Cardiac fibroblast (primary cell): ENCODE measurements around the gene VANGL1.

Experiments used
- DNase-seq, 2 donors: peaks; one replicate each; pipeline versions ENCODE4 v3.0.0 to v3.0.0-alpha.2; 2010; ENCODE audit warnings: low read depth in 2 of 2
- H3K4me3 ChIP-seq, 2 donors: replicated peaks in 1 of 2; 1 replicate in 1 of 2; 2 replicates in 1 of 2; pipeline ENCODE4 v1.5.1; 2011; ENCODE audit warnings: low read depth in 2 of 2, low read length in 2 of 2, mild to moderate bottlenecking in 2 of 2, moderate library complexity in 1 of 2
- CTCF ChIP-seq: IDR thresholded peaks from one replicate; pipeline ENCODE4 v1.5.1; 2011; ENCODE audit warnings: low read depth, mild to moderate bottlenecking, low read length, inconsistent platforms

Gene VANGL1

GRCh38 chr1:115666206-115666605, 24.4 kb downstream of the VANGL1 start:
- H3K4me3 ChIP-seq: no peak overlapping the region
- no peak for DNase-seq
- TF ChIP-seq CTCF: no peak

- no peak overlapping the region for H3K4me3 ChIP-seq
- DNase-seq: no peak
- no peak for TF ChIP-seq CTCF
Observed at GRCh38 chr1:115666702-115667101, 24.9 kb downstream of the VANGL1 start.

GRCh38 chr1:115668579-115668978, 26.8 kb downstream of the VANGL1 start:
- no peak for TF ChIP-seq CTCF
- peak; percentile 31 to 33 for DNase-seq
- H3K4me3 ChIP-seq: no peak overlapping the region

GRCh38 chr1:115669002-115669673, 27.4 kb downstream of the VANGL1 start:
- peak; percentile 31 to 78 for DNase-seq
- TF ChIP-seq CTCF: no peak
- H3K4me3 ChIP-seq: no peak overlapping the region

GRCh38 chr1:115669886-115670285, 28.1 kb downstream of the VANGL1 start:
- no peak for TF ChIP-seq CTCF
- no peak overlapping the region for H3K4me3 ChIP-seq
- peak in 1 of 2 donors; percentile 14 for DNase-seq

- no peak for TF ChIP-seq CTCF
- H3K4me3 ChIP-seq: no peak overlapping the region
- DNase-seq: no peak
Observed at GRCh38 chr1:115670476-115671175, 28.9 kb downstream of the VANGL1 start.
